NCI-H510A (cell line): ENCODE data around the gene SGCD.

Source experiments
- DNase-seq: peaks from one replicate; lab custom pipeline; 2025; lab: John Stamatoyannopoulos, UW

Gene SGCD

DNA sequence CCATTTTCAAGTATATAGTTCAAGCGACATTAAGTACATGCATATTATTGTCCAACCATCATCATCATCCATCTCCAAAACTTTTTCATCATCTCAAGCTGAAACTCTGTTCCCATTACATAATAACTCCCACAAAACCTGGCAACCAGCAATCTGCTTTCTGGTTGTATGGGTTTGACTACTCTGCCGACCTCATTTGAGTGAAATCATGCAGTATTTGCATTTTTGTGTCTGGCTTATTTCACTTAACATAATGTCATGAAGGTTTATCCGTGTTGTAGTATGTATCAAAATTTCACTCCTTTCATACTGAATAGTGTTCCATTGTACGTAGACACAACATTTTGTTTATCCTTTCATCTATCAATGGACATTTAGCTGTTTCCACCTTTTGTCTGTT lies 74.8 kb downstream of the SGCD start:
- DNase-seq: no peak

DNA sequence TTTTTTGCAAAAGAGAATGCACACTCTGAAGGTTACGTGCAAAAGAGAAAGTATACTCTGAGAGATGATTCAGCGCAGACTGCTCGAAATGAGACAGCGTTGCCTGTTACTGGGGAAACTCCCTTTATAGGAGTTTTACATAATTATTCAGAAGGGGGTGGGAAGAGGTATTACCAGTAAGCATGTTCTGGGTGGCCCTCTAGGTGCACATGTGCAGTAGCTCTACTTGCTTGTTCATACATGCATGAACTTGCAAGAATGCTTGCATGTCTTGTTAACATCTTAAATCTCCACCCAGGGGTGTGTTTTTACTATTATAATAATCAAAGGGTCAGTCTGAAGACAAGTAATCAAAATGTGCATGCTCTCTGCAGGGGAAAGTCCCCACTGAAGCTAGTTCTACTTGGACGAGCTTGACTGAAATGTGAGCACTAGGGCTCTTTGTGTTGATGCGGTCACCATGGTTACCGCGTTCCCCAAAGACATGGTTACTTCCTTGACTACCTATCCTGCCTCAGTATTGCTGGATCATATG lies 75.5 kb downstream of the SGCD start:
- no peak for DNase-seq

DNA sequence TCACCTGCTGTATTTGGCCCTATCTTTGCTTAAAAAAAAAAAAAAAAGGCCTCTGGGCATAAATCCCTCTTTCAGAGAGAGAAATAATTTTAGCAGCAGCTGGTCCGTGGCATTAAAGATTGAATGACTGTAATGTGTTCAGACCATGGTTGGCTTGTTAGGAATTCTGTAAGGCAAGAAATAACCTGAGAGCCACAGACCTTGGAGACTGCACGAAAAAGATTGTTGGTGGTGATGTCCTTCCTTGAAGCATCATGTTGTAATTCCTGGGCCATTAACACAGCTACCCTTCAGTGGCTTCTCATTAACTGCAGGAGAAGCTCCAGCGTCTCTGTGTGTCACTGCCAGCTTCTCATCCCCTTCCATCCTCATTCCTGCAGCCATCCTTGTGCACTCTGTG lies 79.0 kb downstream of the SGCD start:
- DNase-seq: no peak

DNA sequence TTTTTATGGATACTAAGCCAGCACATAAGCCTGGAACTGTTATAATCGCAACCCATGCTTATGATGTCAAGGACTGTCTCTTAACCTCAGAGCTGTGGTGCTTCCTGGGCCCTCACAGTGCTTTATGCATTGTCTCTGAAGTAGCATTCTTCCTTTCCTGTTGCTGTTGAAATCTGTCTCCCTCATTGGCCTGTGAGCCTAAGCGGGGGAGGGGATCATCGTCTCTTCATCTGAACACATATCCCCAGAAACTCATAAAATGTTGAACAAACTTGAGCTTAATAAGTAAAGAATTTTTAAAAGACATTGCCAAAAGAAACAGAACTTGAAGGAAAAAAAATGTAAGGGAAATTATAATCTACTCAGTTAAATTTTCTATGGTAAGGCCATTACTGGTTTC lies 80.3 kb downstream of the SGCD start:
- DNase-seq: no peak

DNA sequence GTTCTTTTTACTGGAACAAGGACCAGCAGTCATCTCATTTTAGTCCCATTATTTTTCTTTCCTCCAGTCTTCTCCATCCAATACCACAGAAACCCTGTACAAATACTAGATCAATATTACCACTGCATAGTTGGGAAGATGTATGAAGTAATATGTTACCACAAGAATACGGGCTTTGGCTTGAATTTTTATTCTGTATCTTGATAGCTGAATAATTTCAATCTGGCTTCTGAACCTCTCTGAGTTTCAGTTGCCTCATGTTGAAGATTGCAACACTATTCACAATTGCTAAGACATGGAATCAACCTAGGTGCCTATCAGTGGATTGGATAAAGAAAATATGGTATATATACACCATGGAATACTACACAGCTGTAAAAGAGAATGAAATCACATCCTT lies 82.9 kb downstream of the SGCD start:
- DNase-seq: no peak

DNA sequence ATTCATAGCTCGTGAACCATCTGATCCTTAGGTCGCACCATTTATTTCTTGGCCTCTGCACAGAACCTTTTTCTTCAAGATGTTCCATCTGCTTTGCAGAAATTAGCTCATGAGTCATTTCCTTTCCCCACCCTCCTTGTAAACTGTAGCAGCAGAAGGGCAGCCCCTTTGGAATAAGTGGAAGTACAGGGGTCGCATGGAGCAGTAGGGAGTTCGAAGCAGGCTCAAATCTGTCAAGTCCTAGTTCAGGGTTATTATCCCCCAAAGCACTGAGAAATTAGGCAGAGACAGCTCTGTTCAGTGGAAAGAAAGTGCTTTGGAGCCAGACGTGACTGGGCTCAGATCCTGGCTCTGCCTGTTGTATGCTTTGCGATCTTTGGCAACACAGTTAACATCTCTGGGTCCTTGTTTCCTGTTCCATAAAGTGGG lies 84.2 kb downstream of the SGCD start:
- DNase-seq: no peak

DNA sequence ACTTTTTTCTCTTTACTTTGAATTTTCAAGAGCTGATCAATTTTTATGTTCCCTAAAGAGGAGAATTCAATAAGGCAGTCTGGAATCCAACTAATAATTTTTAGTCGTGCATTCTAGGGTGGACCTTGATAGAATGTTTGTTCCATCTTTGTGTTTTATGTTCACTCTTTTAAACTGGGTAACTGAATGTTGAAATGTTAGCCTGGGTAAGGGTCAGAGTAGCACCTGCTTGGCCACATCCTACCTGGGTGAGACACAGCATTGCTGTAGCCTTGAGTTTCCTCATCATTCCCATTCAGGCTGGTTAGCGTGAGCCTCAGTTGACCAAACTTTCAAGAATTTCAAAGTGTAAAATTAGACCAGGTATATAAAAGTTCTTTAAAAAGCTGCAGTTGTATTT lies 85.0 kb downstream of the SGCD start:
- no peak for DNase-seq

DNA sequence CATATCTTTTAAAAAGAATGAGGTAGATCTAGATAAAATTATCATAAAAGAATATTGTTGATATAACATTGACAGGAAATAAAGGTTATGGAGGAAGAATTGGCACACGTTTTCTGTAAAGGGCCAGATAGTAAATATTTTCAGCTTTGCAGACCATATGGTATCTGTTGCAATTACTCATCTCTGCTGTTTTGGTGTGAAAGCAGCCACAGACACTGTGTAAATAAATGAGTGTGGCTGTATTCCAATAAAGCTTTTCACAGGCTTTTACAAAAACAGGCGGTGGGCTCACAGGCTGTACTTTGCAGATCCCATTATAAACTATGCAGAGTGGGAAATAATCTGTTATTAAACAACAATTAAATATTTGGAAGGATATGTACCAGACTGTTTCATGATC lies 87.4 kb downstream of the SGCD start:
- no peak for DNase-seq

DNA sequence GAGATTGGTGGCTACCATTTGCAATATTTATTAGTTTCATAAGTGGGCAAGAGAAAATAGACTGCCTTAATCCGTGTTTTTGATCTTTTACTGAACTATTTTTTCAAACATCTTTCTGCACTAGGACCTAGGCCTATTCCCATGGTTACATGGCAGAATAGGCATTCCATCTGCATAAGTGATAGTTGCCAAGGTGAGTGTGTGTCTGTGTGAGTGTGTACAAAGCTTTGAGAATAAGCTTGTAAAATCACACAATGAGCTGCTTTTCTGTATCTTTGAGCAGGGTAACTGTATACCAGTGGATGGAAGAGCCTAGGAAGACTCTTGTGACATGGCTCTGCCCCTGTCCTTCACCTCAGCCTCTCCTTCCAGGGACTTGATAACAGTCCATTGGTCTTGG lies 92.7 kb downstream of the SGCD start:
- DNase-seq: no peak

DNA sequence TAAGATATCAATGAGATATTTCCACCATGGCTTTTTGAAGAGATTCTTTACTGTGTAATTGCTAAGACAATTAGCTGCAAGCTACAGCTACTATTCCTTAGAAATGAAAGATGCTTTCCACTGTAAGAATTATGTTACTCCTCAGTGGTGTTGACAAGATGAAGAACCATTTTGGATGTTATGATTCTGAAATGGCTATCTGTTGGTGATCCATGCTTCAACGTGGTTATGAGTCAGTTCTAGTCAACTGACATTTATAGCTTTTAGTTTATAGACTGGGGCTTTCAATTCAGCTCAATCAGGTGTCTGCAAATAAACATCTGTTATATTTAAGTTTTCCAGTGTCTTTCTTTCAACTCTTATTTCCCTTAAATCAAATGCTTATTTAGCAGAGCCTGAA lies 93.7 kb downstream of the SGCD start:
- DNase-seq: no peak

DNA sequence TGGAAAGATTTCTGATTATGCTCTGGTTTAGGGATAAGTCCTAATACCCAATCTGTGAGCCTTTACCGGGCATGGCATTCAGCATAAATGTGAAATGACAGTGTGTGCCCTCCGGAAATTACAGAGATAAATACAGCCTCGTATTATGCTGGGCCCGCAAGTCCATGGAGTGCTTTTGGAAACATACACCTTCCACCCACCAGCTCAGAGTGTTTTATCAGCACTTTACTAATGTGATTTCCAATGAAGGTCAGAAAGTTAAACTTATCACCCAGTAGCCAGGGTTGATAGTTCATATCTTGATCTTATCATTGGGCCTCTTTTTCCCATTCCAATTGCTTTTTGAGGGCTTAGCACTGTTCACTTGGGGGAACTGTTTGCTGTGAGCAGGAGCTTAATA lies 94.8 kb downstream of the SGCD start:
- DNase-seq: no peak

DNA sequence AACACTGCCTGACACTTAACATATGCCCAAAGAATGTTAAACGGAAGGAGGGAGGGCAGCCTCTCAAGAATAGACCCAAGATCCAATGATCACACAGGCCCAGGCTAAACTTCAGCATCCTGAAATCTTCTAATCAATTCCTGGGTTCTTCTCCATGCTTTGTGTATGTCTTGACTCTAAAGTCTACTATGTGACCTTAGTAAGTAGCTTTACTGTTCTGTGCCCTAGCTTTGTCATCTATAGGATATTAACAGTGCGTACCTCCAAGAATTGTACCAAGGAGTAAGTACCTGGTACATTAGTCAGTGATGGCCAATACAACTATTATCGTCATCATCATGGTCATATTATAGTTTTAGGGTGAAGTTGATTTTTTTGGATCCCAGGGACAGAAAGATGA lies 96.6 kb downstream of the SGCD start:
- DNase-seq: no peak

DNA sequence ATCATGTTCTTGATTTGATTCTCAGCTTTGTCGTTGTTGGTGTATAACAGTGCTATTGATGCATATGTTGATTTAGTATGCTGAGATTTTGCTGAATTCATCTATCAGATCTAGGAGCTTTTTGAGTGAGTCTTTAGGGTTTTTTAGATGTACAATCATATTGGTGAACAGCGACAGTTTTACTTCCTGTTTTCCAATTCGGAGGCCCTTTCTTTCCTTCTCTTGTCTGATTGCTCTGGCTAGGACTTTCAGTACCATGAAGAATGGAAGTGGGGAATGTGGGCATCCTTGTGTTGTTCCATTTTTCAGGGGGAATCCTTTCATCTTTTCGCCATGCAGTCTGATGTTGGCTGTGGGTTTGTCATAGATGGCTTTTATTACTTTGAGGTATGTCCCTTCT lies 100.4 kb downstream of the SGCD start:
- no peak for DNase-seq

DNA sequence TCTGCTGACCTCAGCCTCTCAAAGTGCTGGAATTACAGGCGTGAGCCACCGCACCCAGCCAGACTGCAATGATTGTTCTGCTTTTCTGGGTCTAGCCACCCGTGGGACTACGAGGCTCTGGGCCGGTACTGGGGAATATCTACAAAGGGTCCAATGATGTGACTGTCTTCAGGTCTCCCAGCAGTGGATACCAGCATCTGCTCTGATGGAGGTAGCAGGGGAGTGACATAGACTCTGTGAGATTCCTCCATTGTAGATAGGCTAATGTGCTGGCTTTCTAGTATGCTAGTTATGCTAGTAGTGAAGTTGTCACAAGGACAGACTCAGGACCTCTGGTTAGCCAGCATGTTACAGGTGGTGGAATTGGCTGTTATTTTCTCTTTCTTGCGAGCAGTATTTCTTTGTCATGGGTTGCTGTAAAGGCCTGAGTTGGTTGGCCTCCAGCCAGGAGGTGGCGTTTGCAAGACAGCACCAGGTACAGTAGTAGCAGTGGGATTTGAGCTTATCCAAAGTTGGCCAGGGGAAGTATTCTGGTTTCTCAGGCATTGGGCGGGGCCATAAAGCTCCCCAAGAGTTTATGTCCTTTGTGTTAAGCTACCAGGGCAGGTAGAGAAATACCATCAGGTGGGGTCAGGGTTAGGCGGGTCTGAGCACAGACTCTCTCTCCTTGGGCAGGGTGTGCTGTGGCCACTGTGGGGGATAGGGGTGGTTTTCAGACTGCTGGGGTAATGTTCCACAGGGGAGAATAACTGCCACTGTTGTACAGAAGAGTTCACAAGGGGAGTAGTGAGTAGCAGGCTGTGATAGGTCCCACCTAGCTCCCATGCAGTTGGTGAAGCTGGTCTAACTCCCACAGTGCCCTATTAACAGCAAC lies 105.2 kb downstream of the SGCD start:
- no peak for DNase-seq

DNA sequence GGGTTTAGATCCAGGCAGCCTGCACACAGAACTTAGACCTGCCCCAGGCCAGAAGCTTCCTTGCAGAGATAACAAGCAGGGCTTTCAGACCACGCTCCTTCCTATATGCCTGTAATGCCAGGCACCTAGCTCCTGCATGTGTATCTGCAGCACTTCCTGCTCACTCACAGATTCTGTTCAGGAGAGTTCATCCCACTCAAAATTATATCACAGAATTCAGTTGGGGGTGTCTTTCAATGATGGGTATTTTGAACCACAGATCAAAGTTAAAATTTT lies 105.8 kb downstream of the SGCD start:
- no peak for DNase-seq

DNA sequence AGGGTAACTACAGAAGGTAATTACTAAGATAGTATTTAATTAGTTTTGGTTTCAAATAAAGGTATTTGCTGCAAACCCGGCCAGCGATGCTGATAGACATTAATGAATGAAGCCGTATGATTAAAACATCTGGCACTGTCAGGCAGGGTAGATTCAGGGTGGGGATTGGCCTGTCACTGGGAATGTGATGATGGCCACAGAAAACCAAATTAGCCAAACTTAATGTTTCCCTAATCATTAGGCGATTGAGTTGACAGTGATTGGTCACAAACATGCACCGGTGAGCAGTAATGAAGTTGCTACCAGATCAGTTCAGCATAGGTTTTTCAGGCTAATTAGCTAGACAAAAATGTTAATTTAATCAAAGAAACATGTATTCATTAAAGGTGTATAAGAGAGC lies 107.5 kb downstream of the SGCD start:
- DNase-seq: no peak

DNA sequence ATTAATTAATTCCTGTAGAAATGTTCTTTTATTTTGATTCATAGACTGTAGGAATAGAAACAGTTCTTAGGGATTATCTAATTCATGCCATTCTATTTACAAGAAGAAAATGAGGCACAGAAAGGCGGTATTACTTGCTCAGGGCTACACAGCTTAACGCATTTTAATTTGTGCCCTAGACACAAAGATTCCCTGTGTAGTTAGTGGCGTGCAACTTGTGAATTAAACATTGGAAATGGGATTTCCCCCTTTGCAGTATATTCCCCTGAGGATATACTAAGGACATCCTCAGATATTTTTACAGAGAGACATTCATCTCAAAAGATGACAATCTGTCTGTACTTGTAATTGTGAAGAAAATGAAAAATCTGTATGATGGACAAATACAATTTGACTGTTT lies 108.1 kb downstream of the SGCD start:
- no peak for DNase-seq

DNA sequence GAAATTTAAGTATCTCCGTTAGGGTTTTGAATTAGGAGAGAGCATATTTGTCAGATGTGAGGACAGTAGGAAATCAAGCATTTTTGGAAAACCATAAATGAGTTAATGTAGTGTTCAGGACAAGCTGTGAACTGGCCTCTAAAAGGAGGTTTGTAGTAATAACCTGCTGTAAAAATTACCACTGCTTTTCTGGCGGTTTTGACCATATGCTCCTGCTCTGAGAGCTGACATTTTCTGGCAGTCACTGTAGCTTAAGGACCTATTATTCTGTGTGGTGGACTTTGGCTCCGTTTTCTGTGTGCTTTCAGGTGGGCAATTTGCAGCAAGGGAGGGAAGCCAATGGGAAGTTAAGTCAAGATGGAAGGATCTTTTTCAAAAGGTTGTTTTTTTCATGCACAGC lies 111.1 kb downstream of the SGCD start:
- DNase-seq: no peak

DNA sequence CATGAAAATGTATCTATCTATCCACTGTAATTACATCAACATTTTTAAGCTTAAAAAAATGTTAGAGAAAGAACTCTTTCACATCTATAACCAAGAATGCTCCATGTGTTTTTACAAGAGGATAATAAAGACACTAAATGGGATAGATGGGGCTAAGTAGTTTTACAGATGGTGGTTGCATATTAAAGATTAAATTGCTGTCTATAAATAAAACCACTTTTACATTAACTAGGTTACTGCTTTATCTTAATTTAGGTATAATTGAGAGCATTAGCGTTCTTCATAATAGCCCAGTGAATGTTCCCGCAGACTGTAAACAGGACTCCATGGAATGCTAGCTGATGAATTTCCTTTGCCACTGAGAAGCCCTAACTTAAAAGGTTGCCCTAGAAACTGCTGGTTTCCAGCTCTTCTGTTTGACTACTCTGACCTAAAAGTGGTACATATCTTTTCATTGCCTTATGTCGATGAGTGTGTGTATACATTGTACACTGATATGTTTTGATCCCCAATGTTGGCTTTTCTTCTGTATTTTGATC lies 117.9 kb downstream of the SGCD start:
- DNase-seq: no peak

DNA sequence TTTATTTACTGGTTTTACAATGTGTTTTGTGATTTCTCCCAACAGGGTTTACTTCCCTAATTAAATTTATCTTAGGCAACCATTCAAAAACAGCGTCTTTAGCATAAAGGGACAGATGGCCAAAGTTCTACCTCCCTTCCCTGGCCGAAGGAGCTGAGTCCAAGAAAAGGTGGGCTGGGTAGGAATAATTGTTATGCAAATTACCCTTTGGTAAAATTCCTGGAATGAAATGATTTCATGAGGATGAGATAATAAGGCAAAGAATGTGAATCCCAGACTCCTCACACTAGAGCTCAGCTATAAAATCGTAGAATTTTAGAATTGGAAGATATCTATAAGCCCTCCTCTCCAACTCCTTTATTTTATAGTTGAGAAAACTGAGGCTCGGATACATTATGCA lies 119.6 kb downstream of the SGCD start:
- DNase-seq: no peak

DNA sequence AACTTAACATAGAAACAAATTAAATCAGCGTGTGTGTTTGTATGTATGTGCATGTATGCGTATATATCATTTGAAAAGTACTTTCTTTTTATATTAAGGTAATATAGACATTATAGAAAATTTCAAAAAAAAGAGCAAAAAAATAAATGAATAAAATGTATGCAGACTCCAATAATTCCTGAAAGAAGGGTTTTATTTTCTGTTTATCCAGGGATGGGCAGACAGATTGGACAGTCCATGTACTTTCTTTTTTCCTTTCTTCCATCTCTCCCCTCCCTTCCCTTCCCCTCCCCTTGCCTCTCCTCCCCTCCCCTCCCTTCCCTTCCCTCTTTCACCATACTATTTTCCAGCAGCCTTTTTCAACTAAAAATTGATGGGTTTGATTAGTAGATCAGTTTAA lies 123.8 kb downstream of the SGCD start:
- DNase-seq: no peak

DNA sequence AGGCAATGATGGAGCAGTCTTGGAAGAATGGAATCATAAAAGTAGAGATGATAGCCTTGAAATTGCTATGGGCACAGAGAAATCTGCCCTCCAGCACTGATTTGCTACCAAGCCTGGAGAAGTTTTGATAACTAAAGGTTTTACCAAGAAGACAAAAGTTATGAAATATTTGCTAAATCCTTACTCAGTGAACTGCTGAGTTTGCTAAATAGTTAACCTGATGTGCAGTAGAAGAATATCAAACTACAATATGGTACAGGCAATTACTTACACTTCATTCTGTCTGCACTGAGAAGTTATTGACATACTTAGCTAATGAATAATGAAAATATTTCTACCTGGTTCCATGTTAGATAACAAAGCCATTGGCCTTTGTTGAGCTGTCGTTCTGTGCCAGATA lies 124.5 kb downstream of the SGCD start:
- DNase-seq: no peak

DNA sequence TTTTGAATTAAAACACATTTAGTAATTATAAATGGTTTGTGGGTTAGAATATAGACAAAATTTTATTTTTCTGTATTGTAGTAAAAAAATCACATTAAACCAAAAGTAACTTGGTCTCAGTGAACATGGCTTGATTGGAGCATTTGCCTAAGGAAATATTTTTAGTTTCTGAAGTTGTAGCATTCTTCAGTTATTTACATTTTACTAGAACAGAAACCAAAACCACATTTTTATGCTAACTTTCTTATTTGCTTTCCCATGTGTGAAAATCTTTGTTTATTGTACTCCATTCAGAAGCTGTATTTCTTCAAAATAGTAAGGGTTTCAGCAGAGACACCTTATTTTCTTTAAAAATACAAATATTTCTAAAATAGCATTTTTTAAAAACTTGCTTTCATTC lies 129.9 kb downstream of the SGCD start:
- no peak for DNase-seq

DNA sequence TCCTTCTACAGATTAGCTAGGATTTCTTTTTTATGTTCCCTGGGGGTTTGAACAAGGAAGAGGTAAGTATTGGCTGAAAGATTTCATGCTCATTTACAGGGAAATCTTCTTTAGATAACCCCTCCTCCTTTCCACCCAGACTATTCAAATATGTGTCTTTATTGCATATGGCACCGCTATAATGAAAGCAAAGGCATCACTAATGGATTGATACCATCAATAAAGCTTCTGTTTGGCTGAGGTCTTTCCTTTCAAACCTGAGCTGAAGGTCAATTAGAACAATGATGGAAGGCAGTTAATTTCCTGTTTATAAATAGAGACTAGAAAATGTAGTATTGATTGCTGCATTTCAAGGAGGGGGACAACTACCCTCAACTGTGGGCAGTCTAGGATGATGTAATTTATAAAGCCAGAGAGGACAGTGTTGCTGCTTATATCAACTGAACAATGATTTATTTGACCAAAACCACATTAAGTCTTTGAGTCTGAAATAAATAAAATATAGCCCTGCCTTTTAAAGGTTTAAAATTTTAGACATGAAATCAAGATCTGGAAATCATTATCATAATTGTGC lies 132.9 kb downstream of the SGCD start:
- DNase-seq: no peak
